H4 (cell line): Measurements from ENCODE around the gene CMAS. TPM values are rescaled to one million over a fixed set of nuclear protein-coding genes. Genes with fewer than 3 reads are reported as not detected.
A peak's percentile ranks its signal among the peaks of the same experiment; 100 is the strongest.
"Not testable (repeated sequence)": the region's sequence is repeated elsewhere in the genome, so short reads cannot be mapped to it uniquely, and the experiment has no call there.

Experiments
- DNase-seq: peaks from one replicate; pipeline ENCODE4 v3.0.0-alpha.2; 2015; ENCODE audit warnings: low spot score
- total RNA-seq: library from RNA; depleted of rRNA; stranded (reverse); fragments of >200 nt; shearing (Covaris generic); gene quantifications from 2 replicates; pipeline ENCODE4 v1.2.3, GENCODE V29; 2014

Gene CMAS
- total RNA-seq, 1 experiment from 2014 or later: 37.3 TPM

- DNase-seq: no peak
Observed at GRCh38 chr12:22047494-22047893, 1.5 kb downstream of the CMAS start.

- no peak for DNase-seq
Observed at GRCh38 chr12:22048351-22049041, 2.5 kb downstream of the CMAS start.

DNA sequence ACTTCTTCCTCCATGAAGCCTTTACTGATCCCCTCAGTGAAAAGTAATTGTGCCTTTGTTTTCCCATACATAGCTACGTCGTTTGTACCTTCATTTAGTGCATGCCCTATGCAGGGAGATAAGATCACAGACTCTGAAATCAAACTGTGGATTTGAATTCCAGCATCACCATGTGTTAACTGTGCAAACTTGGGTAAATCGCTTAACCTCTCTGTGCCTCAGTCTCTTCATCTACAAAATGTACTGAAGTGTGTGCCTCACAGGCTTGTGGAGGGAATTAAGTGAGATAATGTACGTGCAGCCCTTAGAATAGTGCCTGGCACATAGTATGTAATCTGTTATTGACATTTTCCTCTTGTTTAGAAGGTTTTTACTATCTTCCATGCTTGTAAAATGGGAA lies 4.1 kb downstream of the CMAS start:
- no peak for DNase-seq

DNA sequence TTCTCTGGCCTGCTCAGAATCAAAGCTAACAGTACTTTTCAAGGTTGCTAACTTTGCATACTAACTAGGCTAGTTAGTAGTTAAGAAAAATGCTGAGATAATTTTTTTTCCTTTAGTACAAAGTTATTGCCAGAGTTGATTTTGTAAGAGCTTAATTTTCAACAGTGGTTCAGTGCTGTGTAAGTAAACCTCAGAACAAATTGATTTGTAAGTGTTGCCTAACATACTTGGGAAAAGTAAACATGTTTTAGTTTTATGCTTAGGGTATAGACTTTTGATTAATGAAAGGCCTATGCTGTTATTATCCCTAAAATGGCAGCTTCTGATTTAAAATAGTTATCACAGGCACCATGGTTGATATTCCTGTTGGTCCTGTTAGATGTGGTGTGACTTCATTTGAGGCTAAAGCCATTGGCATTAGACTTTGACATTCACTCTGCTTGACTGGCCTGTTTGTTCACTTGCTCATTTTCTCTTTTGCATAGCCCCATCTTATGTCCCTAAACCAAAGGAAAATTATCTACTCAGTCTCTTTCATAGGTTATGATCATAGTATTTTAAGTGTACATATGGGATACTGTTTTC lies 5.2 kb downstream of the CMAS start:
- DNase-seq: no peak

DNA sequence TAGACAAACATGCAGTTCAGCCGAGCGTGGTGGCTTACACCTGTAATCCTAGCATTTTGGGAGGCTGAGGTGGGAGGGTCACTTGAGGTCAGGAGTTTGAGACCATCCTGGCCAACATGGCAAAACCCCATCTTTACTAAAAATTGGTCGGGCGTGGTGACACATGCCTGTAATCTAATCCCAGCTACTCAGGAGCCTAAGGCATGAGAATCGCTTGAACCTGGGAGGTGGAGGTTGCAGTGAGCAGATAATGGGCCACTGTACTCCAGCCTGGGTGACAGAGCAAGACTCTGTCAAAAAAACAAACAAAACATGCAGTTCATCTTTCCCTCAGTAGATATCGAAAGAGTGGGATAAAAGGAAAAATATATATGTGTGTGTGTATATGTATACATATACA lies 7.0 kb downstream of the CMAS start:
- not testable (repeated sequence) for DNase-seq

- DNase-seq: no peak
Observed at GRCh38 chr12:22054155-22054554, 8.1 kb downstream of the CMAS start.

DNA sequence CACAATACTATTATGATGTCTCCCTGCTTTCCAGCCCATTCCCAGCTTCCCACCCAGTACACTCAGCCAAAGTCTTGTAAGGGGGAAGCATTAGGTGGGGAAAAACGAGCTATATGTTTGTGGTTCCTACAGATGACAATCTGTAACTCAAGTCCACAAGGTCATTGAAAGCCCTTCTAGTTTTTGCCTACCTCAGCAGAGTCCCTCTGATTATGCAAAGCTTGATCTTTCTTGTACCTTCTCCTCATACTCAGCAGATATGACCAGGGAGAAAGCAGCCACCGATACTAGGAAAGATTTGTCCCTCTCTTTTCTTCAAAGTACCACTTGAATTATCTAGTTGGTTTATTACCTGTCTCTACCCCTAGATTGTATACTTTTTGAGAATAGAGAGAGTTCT lies 10.6 kb downstream of the CMAS start:
- DNase-seq: no peak

DNA sequence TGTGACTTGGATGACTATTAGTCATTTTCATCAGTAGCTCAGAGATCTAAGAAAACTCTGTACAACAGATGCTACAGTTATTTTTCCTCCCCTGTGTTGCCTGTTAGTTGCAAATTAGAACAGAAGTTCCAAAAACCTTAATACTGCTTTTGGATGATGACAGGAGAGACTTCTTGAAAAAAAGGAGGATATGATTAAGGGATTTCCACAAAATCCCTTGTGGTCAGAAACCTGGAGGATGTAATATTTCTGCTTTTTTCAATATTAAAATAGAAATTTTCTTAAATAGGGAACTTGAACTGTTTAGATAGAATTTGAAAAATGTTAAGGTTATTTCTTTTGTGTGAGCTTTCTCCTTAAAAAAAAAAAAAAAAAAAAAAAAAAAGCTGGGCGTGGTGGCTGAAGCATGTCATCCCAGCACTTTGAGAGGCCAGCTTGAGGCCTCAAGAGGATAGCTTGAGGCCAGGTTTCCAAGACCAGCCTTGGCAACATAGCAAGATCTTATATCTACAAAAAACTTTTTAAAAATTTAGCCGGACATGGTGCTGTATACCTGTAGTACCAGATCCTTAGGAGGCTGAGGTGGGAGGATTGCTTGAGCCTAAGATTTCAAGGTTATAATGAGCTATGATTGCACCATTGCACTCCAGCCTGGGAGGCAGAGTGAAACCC lies 14.1 kb downstream of the CMAS start:
- DNase-seq: no peak

DNA sequence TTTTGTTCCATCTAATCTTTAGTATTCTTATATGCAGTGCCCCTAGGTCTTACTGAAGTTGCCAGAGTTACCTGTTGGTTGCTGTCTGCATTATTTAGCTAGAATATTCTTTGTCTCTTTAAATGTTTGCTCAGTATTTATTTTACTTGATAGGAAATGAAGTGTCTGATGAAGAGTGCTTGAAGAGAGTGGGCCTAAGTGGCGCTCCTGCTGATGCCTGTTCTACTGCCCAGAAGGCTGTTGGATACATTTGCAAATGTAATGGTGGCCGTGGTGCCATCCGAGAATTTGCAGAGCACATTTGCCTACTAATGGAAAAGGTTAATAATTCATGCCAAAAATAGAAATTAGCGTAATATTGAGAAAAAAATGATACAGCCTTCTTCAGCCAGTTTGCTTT lies 18.9 kb downstream of the CMAS start:
- no peak for DNase-seq

GRCh38 chr12:22066310-22066709 lies 20.3 kb downstream of the CMAS start:
- DNase-seq: no peak

GRCh38 chr12:22069851-22070250 lies 23.8 kb downstream of the CMAS start:
- no peak for DNase-seq

GRCh38 chr12:22082190-22082701 lies 36.2 kb downstream of the CMAS start:
- peak; percentile 35 for DNase-seq

GRCh38 chr12:22083167-22083566 lies 37.1 kb downstream of the CMAS start:
- DNase-seq: no peak

- DNase-seq: no peak
Observed at GRCh38 chr12:22084852-22085251, 38.8 kb downstream of the CMAS start.

- DNase-seq: no peak
Observed at GRCh38 chr12:22088886-22089285, 42.9 kb downstream of the CMAS start.

GRCh38 chr12:22089486-22089885 lies 43.5 kb downstream of the CMAS start:
- no peak for DNase-seq

DNA sequence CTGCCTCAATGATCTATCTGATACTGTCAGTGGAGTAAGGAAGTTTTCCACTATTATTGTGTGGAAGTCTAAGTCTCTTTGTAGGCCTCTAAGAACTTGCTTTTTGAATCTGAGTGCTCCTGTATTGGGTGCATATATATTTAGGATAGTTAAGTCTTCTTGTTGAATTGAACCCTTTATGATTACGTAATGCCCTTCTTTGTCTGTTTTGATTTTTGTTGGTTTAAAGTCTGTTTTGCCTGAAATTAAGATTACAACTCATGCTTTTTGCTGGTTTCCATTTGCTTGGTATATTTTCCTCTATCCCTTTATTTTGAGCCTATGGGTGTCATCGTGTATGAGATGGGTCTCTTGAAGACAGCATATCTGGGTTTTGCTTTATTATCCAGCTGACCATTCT lies 53.0 kb downstream of the CMAS start:
- not testable (repeated sequence) for DNase-seq

- peak; percentile 70 for DNase-seq
Observed at GRCh38 chr12:22100958-22101748, 55.1 kb downstream of the CMAS start.

DNA sequence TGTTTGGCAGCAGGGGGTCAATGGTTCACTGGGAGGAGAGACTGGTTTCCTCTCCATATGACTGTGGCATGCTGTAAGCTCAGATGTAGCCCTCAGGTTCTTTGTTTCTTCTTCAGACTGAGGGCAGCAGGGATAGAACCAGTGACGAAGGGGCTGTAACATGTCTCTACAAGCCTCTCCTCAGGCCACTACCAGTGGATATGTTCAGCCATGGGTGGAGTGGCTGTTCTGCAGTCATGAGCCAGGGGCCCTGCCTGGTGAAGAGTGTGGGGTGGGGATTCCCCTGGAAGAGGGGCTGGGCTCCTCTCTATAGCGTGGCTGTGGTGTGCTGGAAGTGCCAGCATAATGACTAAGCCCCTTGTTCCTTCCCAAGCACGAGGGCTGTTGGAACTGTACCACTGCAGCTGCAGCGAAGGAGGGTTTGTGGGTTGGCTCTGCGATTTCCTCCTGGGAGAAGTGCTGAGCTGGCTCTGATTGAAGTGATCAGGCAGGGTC lies 55.8 kb downstream of the CMAS start:
- peak; percentile 87 for DNase-seq

DNA sequence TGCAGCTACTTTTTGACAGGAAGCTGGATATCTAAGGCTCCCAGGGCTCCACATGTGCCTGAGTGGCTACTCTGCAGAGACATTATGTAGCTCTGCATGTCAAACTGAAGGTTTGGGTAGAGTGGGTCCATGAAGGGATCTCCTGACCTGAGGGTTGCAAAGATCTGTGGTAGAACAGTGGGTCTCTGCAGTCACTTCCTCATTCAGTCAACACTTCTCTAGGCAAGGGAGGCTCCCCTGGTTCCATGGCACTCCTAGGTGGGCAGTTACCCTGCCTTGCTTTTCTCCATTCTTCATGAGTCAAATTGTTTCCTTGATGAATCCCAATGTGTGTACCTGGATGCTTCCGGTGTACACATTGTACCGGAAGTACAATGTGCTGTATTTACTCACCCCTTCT lies 57.4 kb downstream of the CMAS start:
- DNase-seq: no peak

DNA sequence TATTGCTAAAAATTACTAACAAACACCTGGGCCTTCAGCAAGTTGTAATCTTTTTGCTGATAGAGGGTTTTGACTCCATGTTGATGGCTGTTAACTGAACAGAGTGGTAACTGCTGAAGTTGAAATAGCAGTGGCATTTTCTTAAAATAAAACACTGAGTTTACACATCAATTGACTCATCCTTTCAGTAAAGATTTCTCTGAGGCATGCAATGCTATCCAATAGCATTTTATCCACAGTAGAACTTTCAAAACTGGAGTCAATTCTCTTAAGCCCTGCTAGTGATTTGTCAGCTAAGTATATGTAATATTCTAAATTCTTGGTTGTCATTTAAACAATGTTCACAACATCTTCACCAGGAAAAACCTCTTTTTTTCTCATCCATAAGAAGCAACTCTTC lies 59.5 kb downstream of the CMAS start:
- no peak for DNase-seq

- no peak for DNase-seq
Observed at GRCh38 chr12:22110176-22110575, 64.2 kb downstream of the CMAS start.
